Measurements from ENCODE around the gene TRPM4.
A peak's percentile ranks its signal among the peaks of the same experiment; 100 is the strongest.

Gene TRPM4

DNA sequence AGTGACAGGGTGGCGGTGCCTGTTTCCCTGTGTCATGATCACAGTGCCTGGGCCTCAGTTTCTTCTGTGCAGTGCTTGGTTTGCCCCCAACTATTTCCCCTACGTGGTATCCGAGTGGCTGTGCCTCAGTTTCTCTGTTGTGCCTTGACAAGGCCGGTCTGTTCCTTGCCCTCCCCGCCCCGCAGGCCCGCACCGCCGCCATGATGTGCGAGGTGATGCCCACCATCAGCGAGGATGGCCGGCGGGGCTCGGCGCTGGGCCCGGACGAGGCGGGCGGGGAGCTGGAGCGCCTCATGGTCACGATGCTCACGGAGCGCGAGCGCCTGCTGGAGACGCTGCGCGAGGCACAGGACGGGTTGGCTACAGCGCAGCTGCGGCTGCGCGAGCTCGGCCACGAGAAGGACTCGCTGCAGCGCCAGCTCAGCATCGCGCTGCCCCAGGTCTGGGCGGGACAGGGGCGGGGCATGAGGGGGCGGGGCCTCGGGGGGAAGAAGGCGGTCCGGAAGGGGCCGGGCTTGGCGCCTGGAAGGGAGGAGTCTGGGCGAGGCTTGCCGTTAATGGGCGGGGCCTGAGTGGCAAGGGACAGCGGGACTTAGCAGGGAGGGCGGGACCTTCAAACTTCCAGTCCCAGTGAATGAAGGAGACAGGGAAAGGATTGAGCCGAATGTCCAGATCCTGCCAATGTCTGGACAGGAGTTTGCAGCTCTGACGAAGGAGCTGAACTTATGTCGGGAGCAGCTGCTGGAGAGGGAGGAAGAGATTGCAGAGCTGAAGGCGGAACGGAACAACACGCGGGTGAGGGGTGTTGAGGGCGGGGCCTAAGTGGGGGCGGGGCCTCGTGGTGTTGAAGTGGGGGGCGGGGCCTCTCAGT lies 29.7 kb upstream of the TRPM4 start:
- peak overlapping the region; percentile 66 for H3K4me3 ChIP-seq (ENCODE audit: low read depth, low read length)
- no peaks in the 10 kb centered on the region for H3K27me3 ChIP-seq (ENCODE audit: control insufficient read depth, insufficient read depth, low read length)
- peaks cover 26% of the 10 kb centered on the region for H3K4me1 ChIP-seq (ENCODE audit: control insufficient read depth, insufficient read depth, low read length)
- H3K27ac ChIP-seq (ENCODE audit: low read depth, low read length), result no peak overlapping the region
- peak overlapping the region; percentile 3 for H3K9ac ChIP-seq (ENCODE audit: low read length)
- no peaks in the 10 kb centered on the region for H3K9me3 ChIP-seq (ENCODE audit: control insufficient read depth, insufficient read depth, low read depth, low read length)
- H3K36me3 ChIP-seq (ENCODE audit: control insufficient read depth, insufficient read depth, low read length), result peaks cover 3% of the 10 kb centered on the region; the same call in 1 of the 2 replicates

GRCh38 chr19:49128545-49129237 lies 28.9 kb upstream of the TRPM4 start:
- Histone ChIP-seq H3K4me1 (ENCODE audit: control insufficient read depth, insufficient read depth, low read length) (peaks cover 26% of the 10 kb centered on the region), H3K27me3 (ENCODE audit: control insufficient read depth, insufficient read depth, low read length) (no peaks in the 10 kb centered on the region), H3K27ac (ENCODE audit: low read depth, low read length) (no peak overlapping the region), H3K4me3 (ENCODE audit: low read depth, low read length) (peak overlapping the region; percentile 66), H3K36me3 (ENCODE audit: control insufficient read depth, insufficient read depth, low read length) (peaks cover 3% of the 10 kb centered on the region; the same call in 1 of the 2 replicates), H3K9ac (ENCODE audit: low read length) (peak overlapping the region; percentile 40), H3K9me3 (ENCODE audit: control insufficient read depth, insufficient read depth, low read depth, low read length) (no peaks in the 10 kb centered on the region)

DNA sequence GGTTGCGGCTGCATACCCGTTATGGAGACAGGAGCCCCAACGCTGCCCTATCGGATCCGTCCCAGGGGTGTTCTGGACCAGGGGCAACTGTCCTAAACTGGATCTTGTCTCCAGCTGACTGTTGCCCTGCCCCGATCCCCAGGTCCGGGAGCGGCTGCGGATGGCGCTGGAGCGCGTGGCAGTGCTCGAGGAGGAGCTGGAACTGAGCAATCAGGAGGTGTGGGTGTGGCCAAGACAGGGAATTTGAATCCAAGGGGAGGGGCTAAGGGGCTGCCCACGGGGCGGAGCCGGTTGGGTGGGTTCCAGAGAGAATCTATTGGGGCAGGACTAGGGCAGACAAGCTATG lies 28.4 kb upstream of the TRPM4 start:
- H3K9me3 ChIP-seq (ENCODE audit: control insufficient read depth, insufficient read depth, low read depth, low read length), result no peaks in the 10 kb centered on the region
- no peak overlapping the region for H3K9ac ChIP-seq (ENCODE audit: low read length)
- H3K36me3 ChIP-seq (ENCODE audit: control insufficient read depth, insufficient read depth, low read length), result peaks cover 3% of the 10 kb centered on the region; the same call in 1 of the 2 replicates
- H3K4me3 ChIP-seq (ENCODE audit: low read depth, low read length), result peak overlapping the region; percentile 66
- peaks cover 30% of the 10 kb centered on the region for H3K4me1 ChIP-seq (ENCODE audit: control insufficient read depth, insufficient read depth, low read length)
- no peaks in the 10 kb centered on the region for H3K27me3 ChIP-seq (ENCODE audit: control insufficient read depth, insufficient read depth, low read length)
- H3K27ac ChIP-seq (ENCODE audit: low read depth, low read length), result no peak overlapping the region

GRCh38 chr19:49130325-49130724 lies 27.3 kb upstream of the TRPM4 start:
- H3K4me1 ChIP-seq (ENCODE audit: control insufficient read depth, insufficient read depth, low read length), result peaks cover 34% of the 10 kb centered on the region
- H3K4me3 ChIP-seq (ENCODE audit: low read depth, low read length), result no peak overlapping the region
- H3K36me3 ChIP-seq (ENCODE audit: control insufficient read depth, insufficient read depth, low read length), result peaks cover 3% of the 10 kb centered on the region; the same call in 1 of the 2 replicates
- no peaks in the 10 kb centered on the region for H3K27me3 ChIP-seq (ENCODE audit: control insufficient read depth, insufficient read depth, low read length)
- no peak overlapping the region for H3K9ac ChIP-seq (ENCODE audit: low read length)
- no peaks in the 10 kb centered on the region for H3K9me3 ChIP-seq (ENCODE audit: control insufficient read depth, insufficient read depth, low read depth, low read length)
- H3K27ac ChIP-seq (ENCODE audit: low read depth, low read length), result no peak overlapping the region

- Histone ChIP-seq H3K36me3 (ENCODE audit: control insufficient read depth, insufficient read depth, low read length) (peaks cover 3% of the 10 kb centered on the region; the same call in 1 of the 2 replicates), H3K4me1 (ENCODE audit: control insufficient read depth, insufficient read depth, low read length) (peaks cover 33% of the 10 kb centered on the region), H3K9ac (ENCODE audit: low read length) (no peak overlapping the region), H3K27ac (ENCODE audit: low read depth, low read length) (no peak overlapping the region), H3K9me3 (ENCODE audit: control insufficient read depth, insufficient read depth, low read depth, low read length) (no peaks in the 10 kb centered on the region), H3K27me3 (ENCODE audit: control insufficient read depth, insufficient read depth, low read length) (no peaks in the 10 kb centered on the region), H3K4me3 (ENCODE audit: low read depth, low read length) (peak overlapping the region; percentile 57)
Measured at GRCh38 chr19:49132974-49133609, 24.5 kb upstream of the TRPM4 start.

DNA sequence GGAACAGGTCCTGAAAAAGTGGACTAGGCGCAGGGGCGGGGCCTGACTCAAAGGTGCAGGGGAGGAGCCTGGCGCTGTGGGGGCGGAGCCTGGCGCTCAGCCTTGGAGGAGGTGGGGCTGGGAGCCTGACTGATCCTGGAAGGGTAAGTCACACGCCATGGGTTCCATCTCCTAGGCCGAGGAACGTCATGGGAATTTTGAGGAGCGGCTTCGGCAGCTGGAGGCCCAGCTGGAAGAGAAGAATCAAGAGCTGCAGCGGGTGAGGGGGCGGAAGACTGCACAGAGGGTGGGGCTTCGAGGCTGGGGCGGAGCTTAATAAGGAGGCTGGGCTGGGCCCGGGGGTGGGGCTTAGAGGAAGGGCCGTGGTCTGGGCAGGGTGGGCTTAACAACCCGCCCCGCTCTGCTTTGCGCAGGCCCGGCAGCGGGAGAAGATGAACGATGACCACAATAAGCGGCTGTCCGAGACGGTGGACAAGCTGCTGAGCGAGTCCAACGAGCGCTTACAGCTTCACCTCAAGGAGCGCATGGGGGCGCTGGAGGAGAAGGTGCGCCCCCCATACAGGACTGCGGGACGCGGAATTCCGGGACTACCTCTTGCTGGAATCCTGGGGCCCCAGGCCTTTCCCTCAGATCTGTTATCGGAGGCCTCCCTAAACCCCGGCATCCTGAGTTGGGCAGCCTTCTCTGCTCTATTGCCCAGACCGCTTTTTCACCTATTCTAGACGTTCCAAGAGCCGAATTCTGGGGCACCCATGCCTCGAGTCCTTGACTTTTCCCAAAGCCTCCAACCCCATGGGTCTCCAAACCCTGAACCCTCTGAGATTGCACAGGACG lies 23.8 kb upstream of the TRPM4 start:
- peaks cover 3% of the 10 kb centered on the region; the same call in 1 of the 2 replicates for H3K36me3 ChIP-seq (ENCODE audit: control insufficient read depth, insufficient read depth, low read length)
- peak overlapping the region; percentile 57 for H3K4me3 ChIP-seq (ENCODE audit: low read depth, low read length)

GRCh38 chr19:49135686-49136085 lies 21.9 kb upstream of the TRPM4 start:
- peaks cover 26% of the 10 kb centered on the region for H3K4me1 ChIP-seq (ENCODE audit: control insufficient read depth, insufficient read depth, low read length)
- 0 out of 2 replicates have a peak, but pooled peaks cover under 1% of the 10 kb centered on the region for H3K36me3 ChIP-seq (ENCODE audit: control insufficient read depth, insufficient read depth, low read length)
- H3K9ac ChIP-seq (ENCODE audit: low read length), result no peak overlapping the region
- no peak overlapping the region for H3K4me3 ChIP-seq (ENCODE audit: low read depth, low read length)
- peak overlapping the region; percentile 15; the same call in 1 of the 2 replicates for H3K27ac ChIP-seq (ENCODE audit: low read depth, low read length)
- no peaks in the 10 kb centered on the region for H3K27me3 ChIP-seq (ENCODE audit: control insufficient read depth, insufficient read depth, low read length)
- no peaks in the 10 kb centered on the region for H3K9me3 ChIP-seq (ENCODE audit: control insufficient read depth, insufficient read depth, low read depth, low read length)

More for the DNA sequence above, 23.8 kb upstream of the TRPM4 start:
- H3K9me3 ChIP-seq (ENCODE audit: control insufficient read depth, insufficient read depth, low read depth, low read length), result no peaks in the 10 kb centered on the region
- peaks cover 29% of the 10 kb centered on the region for H3K4me1 ChIP-seq (ENCODE audit: control insufficient read depth, insufficient read depth, low read length)
- H3K27me3 ChIP-seq (ENCODE audit: control insufficient read depth, insufficient read depth, low read length), result no peaks in the 10 kb centered on the region
- no peak overlapping the region for H3K27ac ChIP-seq (ENCODE audit: low read depth, low read length)
- no peak overlapping the region for H3K9ac ChIP-seq (ENCODE audit: low read length)

DNA sequence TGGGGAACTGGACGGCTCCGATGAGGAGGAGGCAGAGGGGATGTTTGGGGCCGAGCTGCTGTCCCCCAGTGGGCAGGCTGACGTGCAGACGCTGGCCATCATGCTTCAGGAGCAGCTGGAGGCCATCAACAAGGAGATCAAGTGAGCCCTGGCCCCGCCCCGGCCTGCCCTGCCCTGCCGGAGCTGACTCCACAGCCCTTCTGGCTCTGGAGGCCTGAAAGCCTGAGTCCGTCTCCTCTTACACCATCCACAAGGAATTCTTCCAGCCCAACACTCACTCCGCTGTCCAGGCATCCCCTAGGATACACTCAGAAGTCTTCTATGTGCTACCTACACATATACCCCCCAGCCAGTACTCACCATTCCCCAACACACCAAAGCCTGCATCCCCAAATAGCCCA lies 20.8 kb upstream of the TRPM4 start:
- Histone ChIP-seq H3K27ac (ENCODE audit: low read depth, low read length) (no peak overlapping the region), H3K9ac (ENCODE audit: low read length) (no peak overlapping the region), H3K9me3 (ENCODE audit: control insufficient read depth, insufficient read depth, low read depth, low read length) (no peaks in the 10 kb centered on the region)

GRCh38 chr19:49140951-49141350 lies 16.6 kb upstream of the TRPM4 start:
- H3K27me3 ChIP-seq (ENCODE audit: control insufficient read depth, insufficient read depth, low read length), result no peaks in the 10 kb centered on the region
- H3K9ac ChIP-seq (ENCODE audit: low read length), result no peak overlapping the region
- H3K27ac ChIP-seq (ENCODE audit: low read depth, low read length), result no peak overlapping the region
- H3K4me1 ChIP-seq (ENCODE audit: control insufficient read depth, insufficient read depth, low read length), result peaks cover 11% of the 10 kb centered on the region
- H3K4me3 ChIP-seq (ENCODE audit: low read depth, low read length), result no peak overlapping the region
- no peaks in the 10 kb centered on the region for H3K9me3 ChIP-seq (ENCODE audit: control insufficient read depth, insufficient read depth, low read depth, low read length)
- H3K36me3 ChIP-seq (ENCODE audit: control insufficient read depth, insufficient read depth, low read length), result no peaks in the 10 kb centered on the region

More for the DNA sequence above, 20.8 kb upstream of the TRPM4 start:
- Histone ChIP-seq H3K4me1 (ENCODE audit: control insufficient read depth, insufficient read depth, low read length) (peaks cover 26% of the 10 kb centered on the region), H3K36me3 (ENCODE audit: control insufficient read depth, insufficient read depth, low read length) (no peaks in the 10 kb centered on the region), H3K4me3 (ENCODE audit: low read depth, low read length) (no peak overlapping the region), H3K27me3 (ENCODE audit: control insufficient read depth, insufficient read depth, low read length) (no peaks in the 10 kb centered on the region)

DNA sequence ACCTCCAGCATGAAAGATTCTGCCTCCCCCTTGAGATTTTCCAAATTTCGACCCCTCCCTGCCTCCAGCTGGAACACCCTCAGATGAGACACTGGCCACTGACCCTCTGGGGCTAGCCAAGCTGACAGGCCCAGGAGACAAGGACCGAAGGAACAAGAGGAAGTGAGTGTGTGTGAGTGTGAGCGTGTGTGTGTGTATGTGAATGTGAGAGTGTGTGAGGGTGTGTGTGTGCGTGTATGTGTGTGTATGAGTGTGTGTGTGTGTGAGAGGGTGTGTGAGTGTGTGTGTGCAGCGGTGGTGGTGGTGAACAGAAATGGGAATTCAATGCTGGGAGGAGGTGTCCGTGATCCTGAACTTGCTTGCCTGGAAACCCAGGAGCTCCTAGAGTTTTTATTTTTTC lies 16.2 kb upstream of the TRPM4 start:
- Histone ChIP-seq H3K4me3 (ENCODE audit: low read depth, low read length) (no peak overlapping the region), H3K36me3 (ENCODE audit: control insufficient read depth, insufficient read depth, low read length) (no peaks in the 10 kb centered on the region), H3K27me3 (ENCODE audit: control insufficient read depth, insufficient read depth, low read length) (no peaks in the 10 kb centered on the region), H3K9me3 (ENCODE audit: control insufficient read depth, insufficient read depth, low read depth, low read length) (no peaks in the 10 kb centered on the region), H3K4me1 (ENCODE audit: control insufficient read depth, insufficient read depth, low read length) (peaks cover 12% of the 10 kb centered on the region), H3K27ac (ENCODE audit: low read depth, low read length) (no peak overlapping the region), H3K9ac (ENCODE audit: low read length) (no peak overlapping the region)

Measured in HUES6 (cell line).